ENCODE measurements around the gene STPG2. TPM values are rescaled to one million over a fixed set of nuclear protein-coding genes. Genes with fewer than 3 reads are reported as not detected.

The STPG2 gene
- total and polyA plus RNA-seq, 2 of the 8 experiments (the other 6 are each of a cell fraction or from before 2014, with no cell fraction given) = 0.03 TPM; not detected in 1

DNA sequence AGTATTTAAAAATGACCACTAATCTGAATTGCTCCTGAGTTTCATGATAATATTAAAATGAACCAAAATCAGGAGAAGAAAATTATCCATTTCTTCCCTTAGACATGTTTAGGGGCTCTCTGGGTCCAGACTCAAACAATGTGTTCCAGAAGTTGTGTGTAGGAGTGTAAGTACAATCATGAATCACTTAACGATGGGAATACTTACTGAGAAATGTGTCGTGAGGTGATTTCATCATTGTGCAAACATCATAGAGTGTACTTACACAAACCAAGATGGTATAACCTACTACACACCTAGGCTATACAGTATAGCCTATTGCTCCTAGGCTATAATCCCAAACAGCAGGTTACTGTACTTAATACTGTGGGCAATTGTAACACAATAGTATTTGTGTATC lies 74.8 kb downstream of the STPG2 start:
- H3K9me3 ChIP-seq (ENCODE audit: insufficient read depth in 2 of 2, low read depth in 1 of 2, low read length in 1 of 2) = no peaks in the 10 kb centered on the region
- no peaks in the 10 kb centered on the region for H3K36me3 ChIP-seq (ENCODE audit: control insufficient read depth in 2 of 4, insufficient read depth in 4 of 4, low read length in 3 of 4)
- H4K5ac ChIP-seq (ENCODE audit: insufficient read length, low read depth, low read length) = no peak overlapping the region
- no peak overlapping the region for H3K18ac ChIP-seq (ENCODE audit: extremely low read depth, low read length)
- no peaks in the 10 kb centered on the region for H3K27me3 ChIP-seq (replicated peaks in 1 of 4; ENCODE audit: control insufficient read depth in 3 of 4, extremely low read depth in 1 of 4, insufficient read depth in 3 of 4, low read length in 3 of 4)
- H2AK5ac ChIP-seq (ENCODE audit: low read depth, low read length) = no peak overlapping the region
- H2BK20ac ChIP-seq (ENCODE audit: low read length) = no peak overlapping the region
- POLR2A ChIA-PET (ENCODE audit: partially characterized antibody) = no interaction called here
- no peak overlapping the region for H3K4ac ChIP-seq (replicated peaks; ENCODE audit: insufficient read length, low read depth, low read length)
- H4K20me1 ChIP-seq (replicated peaks in 1 of 2; ENCODE audit: control insufficient read depth in 1 of 2, insufficient read depth in 2 of 2, low read length in 2 of 2) = no peaks in the 10 kb centered on the region
- no peaks in the 10 kb centered on the region for H3K23me2 ChIP-seq (ENCODE audit: low read depth, low read length)
- no peak overlapping the region for H3K14ac ChIP-seq (ENCODE audit: insufficient read length)
- no peak overlapping the region for H2BK12ac ChIP-seq (ENCODE audit: low read depth, low read length)
- H2BK15ac ChIP-seq (ENCODE audit: low read length) = no peak overlapping the region
- H3K23ac ChIP-seq (ENCODE audit: insufficient read length) = no peak overlapping the region
- CTCF ChIA-PET (ENCODE audit: partially characterized antibody) = no interaction called here
- H3K56ac ChIP-seq (replicated peaks; ENCODE audit: insufficient read length, low read depth, low read length) = no peak overlapping the region
- no peaks in the 10 kb centered on the region for H3K79me1 ChIP-seq (ENCODE audit: low read depth, low read length)
- H3K4me2 ChIP-seq (ENCODE audit: insufficient read depth in 1 of 2, low read depth in 2 of 2, low read length in 2 of 2) = no peak overlapping the region
- no peaks in the 10 kb centered on the region for H3K4me1 ChIP-seq (replicated peaks in 1 of 4; ENCODE audit: control insufficient read depth in 3 of 4, insufficient read depth in 4 of 4, low read length in 3 of 4)
- no peak overlapping the region for H3K4me3 ChIP-seq (ENCODE audit: extremely low read depth in 1 of 4, insufficient read depth in 2 of 4, low read depth in 3 of 4, low read length in 4 of 4)
- no peak overlapping the region for H3K27ac ChIP-seq (ENCODE audit: low read depth, low read length)
- H4K91ac ChIP-seq (replicated peaks; ENCODE audit: insufficient read length, low read length) = no peak overlapping the region
- no peak overlapping the region for H2AFZ ChIP-seq (ENCODE audit: low read length)
- WGBS, 2 experiments (ENCODE audit: extremely low coverage in 1 of 2, insufficient coverage in 1 of 2, insufficient read length in 1 of 2, insufficient replicate concordance in 2 of 2, low coverage in 1 of 2, low lambda C conversion rate in 2 of 2, missing lambda C conversion rate in 1 of 2) = 83% methylated on average over 2 of the region's 2 CpGs; no CpG with 5 or more reads in 1 of the 2 experiments
- no peak overlapping the region for H4K8ac ChIP-seq (ENCODE audit: extremely low read depth, insufficient read depth, low read length)
- no peak for FAIRE-seq
- no peak for DNase-seq (ENCODE audit: low read depth in 1 of 2, low spot score in 2 of 2)
- H2BK5ac ChIP-seq (ENCODE audit: low read depth, low read length) = no peak overlapping the region
- no peak overlapping the region for H2BK120ac ChIP-seq (replicated peaks; ENCODE audit: low read depth, low read length)
- no peaks in the 10 kb centered on the region for H3K79me2 ChIP-seq (ENCODE audit: control insufficient read depth in 1 of 2, insufficient read depth in 2 of 2, low read length in 2 of 2)
- no peak overlapping the region for H3K9ac ChIP-seq (replicated peaks in 1 of 4; ENCODE audit: extremely low read depth in 1 of 4, low read depth in 3 of 4, low read length in 3 of 4)
- TF ChIP-seq JUND (IDR thresholded peaks at IDR 0.05; ENCODE audit: low read length) (no peak), FOSL1 (IDR thresholded peaks at IDR 0.05; ENCODE audit: insufficient read depth, low read depth, low read length) (no peak)

Data from H1 (cell line).